Hematopoietic multipotent progenitor cell treated with erythropoietin and hydrocortisone succinate and interleukin-3 and kit ligand, for 17 days (in vitro differentiated cells): Measurements from ENCODE around the gene DCP1A.
"Not testable (repeated sequence)": the region's sequence is repeated elsewhere in the genome, so short reads cannot be mapped to it uniquely, and the experiment has no call there.

ENCODE experiments used
- DNase-seq: peaks from one replicate; pipeline ENCODE4 v3.0.0-alpha.2; 2015; ENCODE audit warnings: low spot score

Gene DCP1A

GRCh38 chr3:53264718-53265117 is 82.6 kb downstream of the DCP1A start:
- DNase-seq, result no peak

GRCh38 chr3:53263907-53264306 is 83.4 kb downstream of the DCP1A start:
- no peak for DNase-seq

- no peak for DNase-seq
Observed at GRCh38 chr3:53261712-53262111, 85.6 kb downstream of the DCP1A start.

DNA sequence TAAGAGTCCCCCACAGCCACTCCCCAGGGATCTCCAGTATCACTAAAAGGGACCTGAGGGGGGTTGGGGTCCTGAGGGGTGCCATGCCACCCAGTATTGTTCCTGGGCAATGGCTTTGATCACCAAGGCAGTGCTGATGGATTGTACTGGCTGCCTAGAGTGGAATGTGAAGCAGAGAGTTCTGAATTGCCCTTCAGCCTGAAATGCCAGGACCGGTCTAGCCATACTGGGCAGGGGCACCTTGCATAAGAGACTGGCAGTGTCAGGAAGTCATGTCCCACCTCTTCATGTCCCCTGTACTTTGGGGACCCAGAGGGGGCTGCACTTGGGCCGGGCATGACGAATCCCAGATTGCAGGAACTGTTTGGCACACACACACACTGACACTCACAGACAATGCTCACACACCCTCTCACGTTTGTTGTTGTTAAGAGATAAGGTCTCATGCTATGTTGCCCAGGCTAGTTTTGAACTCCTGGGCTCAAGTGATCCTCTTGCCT is 87.0 kb downstream of the DCP1A start:
- DNase-seq, result no peak

DNA sequence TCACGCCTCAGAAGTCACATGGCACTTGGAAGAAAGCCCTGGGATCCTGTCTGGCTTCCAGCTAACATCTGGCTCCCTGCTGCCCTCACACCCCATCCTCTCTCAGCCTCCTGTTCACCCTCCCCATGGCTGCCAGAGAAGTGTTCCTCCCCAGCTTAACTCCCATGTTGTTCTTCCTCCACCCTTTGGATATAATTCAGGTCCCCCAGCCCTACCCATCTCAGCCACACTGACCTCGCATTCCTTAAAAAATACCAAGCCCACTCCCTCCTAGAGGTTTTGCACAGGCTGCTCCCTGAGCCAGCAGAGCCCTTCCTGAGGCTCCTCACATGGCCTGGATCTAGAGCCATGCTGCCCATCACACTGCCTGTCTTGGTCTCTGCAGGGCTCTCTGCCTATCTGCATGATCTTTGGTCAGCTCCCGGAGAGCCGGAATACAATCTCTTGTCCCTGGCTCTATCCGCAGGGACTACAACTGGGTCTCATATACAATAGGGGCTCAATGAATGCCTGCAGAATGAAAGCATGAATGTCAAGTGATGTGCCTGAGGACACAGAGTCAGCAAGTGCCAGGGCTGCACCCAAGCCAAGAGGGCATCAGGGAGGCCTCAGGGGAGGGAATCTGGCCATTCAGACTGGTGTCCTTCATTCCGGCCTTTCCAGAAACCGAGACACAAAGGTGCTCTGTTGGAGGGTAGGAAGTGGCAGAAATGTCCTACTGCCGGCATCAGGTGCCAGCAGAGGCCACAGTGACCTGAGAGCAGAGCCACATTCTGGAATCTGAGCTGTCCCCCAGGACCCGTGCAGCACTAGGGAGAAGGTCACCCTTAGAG is 87.7 kb downstream of the DCP1A start:
- DNase-seq, result no peak

DNA sequence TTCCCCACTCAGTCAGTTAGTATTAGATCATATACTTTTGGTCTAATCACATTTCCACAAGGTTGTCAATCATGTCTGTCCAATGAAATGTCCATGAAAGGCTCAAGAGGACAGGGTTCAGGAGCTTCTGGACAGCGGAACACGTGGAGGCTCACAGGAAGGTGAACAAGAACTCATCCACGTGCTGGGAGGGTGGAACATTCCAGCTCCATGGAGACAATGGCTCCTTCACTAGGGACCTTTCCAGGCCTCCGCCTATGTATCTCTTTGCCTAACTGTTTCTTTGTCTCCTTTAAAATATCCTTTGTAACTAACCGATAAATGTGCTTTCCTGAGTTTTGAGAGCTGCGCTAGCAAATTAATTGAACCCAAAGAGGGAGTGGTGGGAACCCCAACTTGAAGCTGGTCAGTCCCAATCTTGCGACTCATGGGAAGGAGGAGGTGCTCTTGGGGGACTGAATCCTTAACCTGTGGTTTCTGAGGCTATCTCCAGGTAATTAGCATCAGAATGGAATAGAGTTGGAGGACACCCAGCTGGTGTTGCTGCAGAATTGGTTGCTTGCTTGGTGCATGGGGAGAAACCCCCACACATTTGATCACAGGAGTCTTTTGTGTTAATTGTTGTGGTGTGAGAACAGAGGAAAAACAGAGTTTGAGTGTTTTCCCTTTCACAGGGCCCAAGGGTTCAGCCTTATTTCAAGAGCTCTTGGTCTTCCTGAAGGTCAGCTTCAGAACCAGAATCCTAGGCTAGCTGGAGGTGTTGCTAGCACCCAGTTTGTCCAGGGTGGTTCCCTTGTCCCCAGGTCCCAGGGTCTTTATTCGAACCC is 88.5 kb downstream of the DCP1A start:
- DNase-seq, result no peak

DNA sequence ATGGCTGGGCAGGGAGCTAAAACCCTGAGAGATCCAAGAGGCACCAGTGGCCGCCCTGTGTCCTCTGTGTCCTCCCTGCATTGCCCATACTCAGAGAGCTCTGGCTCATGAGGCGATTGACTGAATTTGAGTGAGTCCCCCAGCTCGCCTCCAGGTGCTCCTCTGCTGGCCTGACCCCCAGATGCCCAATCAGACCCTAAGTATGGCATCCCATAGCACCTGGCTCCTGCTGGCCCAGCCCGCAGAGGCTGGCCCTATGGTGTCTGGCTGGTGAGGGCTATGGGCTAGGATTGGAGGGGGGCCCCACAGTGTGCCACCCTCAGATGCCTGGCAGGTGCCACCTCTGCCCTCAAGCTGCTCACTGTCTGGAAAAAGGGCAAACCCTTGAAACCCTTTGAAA is 89.9 kb downstream of the DCP1A start:
- no peak for DNase-seq

- DNase-seq, result no peak
Observed at GRCh38 chr3:53256704-53257055, 90.7 kb downstream of the DCP1A start.

- DNase-seq, result peak; percentile 90
Observed at GRCh38 chr3:53255775-53256703, 91.3 kb downstream of the DCP1A start, which contains the start of gene TKT. TKT (minus strand) TSS chr3:53256022; CDS start chr3:53255942, 80 bp downstream.

DNA sequence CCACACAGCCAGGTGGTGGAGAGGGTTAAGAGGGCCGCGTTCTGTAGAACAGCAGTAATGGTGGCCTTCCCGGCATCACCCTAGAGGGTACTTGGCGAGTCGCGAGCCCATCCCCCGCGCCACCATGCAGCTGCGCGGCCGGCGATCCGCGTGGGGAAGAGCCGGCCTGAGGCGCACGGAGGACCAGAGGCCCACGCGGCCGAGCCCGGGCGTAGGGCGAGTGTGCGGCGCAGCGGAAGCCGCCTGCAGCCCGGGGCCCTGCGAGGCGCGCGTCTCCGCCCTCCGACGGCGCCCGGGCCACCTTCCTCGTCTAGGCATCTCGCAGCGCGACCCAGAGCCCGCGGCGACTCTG is 91.9 kb downstream of the DCP1A start:
- no peak for DNase-seq

- DNase-seq, result peak; percentile 72
Observed at GRCh38 chr3:53254509-53255422, 92.6 kb downstream of the DCP1A start.

GRCh38 chr3:53253707-53254508 is 93.4 kb downstream of the DCP1A start:
- peak; percentile 66 for DNase-seq

DNA sequence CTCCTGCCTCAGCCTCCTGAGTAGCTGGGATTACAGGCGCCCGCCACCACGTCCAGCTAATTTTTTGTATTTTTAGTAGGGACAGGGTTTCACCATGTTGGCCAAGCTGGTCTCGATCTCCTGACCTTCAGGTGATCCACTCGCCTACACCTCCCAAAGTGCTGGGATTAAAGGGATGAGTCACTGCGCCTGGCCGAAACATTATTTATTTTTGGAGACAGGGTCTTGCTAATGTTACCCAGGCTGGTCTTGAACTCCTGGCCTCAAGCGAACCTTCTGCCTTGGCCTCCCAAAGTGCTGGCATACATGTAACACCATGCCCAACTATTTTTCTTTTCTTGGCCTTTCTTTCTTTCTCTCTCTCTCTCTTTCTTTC is 94.4 kb downstream of the DCP1A start:
- not testable (repeated sequence) for DNase-seq

DNA sequence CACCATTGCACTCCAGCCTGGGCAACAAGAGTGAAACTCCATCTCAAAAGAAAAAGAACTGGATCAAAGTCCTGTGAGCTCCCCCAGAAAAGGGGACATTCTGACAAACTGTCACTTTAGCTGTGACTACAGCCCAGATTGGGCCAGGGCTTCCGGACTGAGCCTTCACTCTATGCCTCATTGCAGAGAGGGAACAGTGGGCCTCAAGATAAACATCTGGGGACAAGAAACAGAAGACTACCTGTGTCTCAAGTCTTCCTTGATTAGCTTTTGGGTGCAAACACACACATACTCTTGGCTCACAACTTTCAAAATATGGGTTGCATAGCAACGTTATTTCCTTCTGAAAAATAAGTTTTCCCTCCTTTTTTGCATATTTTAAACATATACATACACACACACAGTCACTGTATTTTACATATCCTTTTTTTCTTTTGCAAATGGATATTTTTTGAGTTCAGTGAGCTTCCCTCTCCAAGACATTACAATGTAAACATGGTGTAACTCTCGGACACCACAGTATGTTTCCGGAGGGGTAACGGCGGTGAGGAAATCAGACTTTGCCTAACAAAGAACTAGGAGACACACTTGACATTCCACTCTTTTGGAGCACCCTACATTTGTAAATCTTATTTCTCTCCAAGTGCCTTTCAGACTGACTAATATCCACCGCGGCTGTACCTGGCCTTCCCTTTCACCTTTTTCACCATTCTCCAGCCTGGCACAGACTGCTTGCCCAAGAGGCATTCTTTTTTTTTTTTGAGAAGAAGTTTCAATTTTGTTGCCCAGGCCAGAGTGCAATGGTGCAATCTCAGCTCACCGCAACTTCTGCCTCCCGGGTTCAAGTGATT is 95.0 kb downstream of the DCP1A start:
- DNase-seq, result no peak

DNA sequence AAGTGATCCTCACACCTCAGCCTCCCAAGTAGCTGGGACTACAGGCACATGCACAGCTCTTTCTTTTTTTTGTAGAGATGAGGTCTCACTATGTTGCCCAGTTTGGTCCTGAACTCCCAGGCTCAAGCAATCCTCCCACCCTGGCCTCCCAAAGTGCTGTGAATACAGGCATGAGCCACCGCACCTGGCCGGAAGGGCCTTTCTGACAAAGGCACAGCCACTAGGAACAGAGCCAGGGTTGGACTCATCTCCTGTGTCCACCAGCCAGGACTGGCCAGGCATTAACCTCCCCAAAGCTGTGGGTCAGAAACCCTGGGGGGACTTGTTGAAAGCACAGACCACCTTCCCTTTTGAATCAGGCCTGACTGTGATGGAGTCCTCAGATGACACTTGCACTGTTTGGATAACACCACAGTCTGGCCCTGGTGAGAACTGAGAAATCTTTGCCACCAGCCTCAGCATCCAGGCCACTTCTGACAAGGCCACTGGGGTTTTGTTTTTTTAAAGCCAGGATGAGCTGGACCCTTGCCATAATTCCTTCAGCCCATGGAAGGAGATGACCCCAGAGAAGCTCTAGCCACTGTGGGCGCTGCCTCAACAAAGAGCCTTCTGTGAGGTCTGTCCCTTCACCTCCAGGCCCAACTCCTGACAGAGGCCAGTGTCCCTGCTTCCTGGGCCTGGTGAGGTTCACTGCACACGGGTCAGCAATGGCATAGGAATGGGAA is 96.3 kb downstream of the DCP1A start:
- DNase-seq, result no peak

DNA sequence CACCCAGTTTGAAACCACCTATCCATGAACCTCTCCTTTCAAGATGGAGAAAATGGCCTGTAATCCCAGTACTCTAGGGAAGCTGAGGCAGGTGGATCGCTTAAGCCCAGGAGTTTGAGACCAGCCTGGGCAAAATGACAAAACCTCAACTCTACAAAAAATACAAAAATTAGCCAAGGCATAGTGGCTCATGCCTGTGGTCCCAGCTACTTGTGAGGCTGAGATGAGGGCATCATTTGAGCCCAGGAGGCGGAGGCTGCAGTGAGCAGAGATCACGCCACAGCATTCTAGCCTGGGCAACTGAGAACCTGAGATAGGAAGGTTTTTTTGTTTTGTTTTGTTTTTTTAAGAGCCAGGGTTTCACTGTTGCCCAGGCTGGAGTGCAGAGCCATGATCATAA is 96.9 kb downstream of the DCP1A start:
- DNase-seq, result no peak

- no peak for DNase-seq
Observed at GRCh38 chr3:53248161-53248560, 99.2 kb downstream of the DCP1A start.

DNA sequence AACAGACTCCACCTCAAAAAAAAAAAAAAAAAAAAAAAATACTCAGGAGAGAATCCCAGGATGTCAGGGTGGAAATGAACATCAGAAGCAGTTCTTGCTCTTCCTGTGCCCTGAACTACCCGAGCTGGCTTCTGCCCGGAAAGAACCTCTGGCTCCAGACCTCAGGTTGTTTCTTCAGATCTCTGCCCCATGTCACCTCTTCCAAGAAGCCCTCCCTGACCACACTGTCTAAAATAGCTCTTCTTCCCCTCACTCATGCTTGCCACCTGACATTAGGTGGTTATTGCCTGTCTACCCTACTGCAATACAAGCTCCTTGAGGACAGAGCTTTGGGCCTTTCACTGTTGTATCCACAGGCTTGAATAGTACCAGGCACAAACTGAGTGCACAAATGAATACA is 99.7 kb downstream of the DCP1A start:
- DNase-seq, result no peak

DNA sequence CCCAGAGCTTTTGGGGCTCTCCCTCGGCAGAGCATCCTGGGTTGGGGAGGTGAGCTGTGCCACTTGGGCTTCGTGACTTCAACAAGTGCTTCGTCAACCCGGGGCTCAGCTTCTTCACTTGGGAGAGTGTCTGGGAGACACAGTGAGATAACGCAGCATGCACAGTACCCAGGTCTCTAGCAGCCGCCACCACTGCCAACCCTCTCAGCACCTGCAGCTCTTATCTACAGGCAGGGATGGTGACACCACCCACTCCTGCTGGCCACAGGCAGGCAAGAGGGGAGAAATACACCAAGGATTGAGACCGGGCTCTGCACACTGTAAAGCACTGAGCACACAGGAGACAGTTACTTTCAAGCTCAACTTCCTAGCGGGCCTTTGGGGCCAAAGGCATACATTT is 103.1 kb downstream of the DCP1A start:
- peak; percentile 76 for DNase-seq
